ENCODE data around the gene RAC2. TPM values are rescaled to one million over a fixed set of nuclear protein-coding genes. Genes with fewer than 3 reads are reported as not detected.

Gene RAC2
- total and polyA plus RNA-seq, 4 donors = 16.7 to 217 (median 55.2) TPM

DNA sequence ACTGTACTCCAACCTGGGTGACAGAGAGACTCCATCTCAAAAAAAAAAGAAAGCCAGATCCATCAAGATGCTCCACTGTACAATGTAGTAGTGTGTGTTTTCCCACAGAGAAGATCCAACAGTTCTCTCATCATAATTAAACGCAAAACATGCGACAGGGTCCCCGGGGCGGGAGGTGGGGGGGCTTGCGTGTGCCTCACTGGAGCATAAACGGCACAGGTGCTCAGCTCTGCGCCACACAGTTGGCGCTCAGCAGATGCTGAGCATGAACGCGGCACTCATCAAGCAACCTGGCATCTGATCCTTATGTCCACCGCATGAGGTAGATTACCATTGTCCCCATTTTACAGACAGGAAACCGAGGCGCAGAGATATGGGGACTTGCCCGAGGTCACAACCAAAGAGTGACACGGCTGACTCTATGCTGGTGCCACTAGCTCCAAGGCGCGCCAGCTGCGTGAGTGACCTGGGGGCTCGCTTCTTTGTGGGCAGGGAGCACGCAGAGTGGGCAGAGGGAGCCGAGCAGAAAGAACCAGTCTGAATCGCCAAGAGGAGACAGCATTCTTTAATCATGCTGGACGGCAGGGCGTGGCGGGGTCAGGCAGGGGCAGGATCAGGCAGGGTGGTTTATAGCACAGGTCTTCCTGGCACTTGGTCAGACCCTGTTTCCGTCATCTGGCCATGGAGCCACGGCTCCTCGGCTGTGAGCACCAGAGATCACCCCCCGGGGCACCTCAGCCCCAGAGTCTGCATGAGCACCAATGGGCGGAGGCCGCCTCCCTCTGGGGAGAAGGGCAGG lies 64.2 kb downstream of the RAC2 start:
- no peaks in the 10 kb centered on the region for H3K36me3 ChIP-seq (ENCODE audit: control insufficient read depth in 4 of 4, insufficient read depth in 4 of 4, low read length in 4 of 4)
- peaks cover 0 to 42% (median 19%) of the 10 kb centered on the region in 5 donors for H3K4me1 ChIP-seq (ENCODE audit: control insufficient read depth in 5 of 5, insufficient read depth in 5 of 5, low read length in 5 of 5)
- WGBS, 2 donors = 75 to 86% methylated on average over 31 of the region's 31 CpGs
- DNase-seq (no peak), ATAC-seq (ENCODE audit: insufficient read depth, low FRiP score) (no peak)
- no peak overlapping the region for H3K9ac ChIP-seq (ENCODE audit: insufficient read depth in 1 of 2, low read length in 2 of 2)
- TF ChIP-seq, protein P1, sequence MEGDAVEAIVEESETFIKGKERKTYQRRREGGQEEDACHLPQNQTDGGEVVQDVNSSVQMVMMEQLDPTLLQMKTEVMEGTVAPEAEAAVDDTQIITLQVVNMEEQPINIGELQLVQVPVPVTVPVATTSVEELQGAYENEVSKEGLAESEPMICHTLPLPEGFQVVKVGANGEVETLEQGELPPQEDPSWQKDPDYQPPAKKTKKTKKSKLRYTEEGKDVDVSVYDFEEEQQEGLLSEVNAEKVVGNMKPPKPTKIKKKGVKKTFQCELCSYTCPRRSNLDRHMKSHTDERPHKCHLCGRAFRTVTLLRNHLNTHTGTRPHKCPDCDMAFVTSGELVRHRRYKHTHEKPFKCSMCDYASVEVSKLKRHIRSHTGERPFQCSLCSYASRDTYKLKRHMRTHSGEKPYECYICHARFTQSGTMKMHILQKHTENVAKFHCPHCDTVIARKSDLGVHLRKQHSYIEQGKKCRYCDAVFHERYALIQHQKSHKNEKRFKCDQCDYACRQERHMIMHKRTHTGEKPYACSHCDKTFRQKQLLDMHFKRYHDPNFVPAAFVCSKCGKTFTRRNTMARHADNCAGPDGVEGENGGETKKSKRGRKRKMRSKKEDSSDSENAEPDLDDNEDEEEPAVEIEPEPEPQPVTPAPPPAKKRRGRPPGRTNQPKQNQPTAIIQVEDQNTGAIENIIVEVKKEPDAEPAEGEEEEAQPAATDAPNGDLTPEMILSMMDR (IDR thresholded peaks at IDR 0.05; ENCODE audit: control extremely low read depth, extremely low read depth) = no peak
- no peaks in the 10 kb centered on the region for H3K9me3 ChIP-seq (ENCODE audit: control insufficient read depth in 4 of 4, insufficient read depth in 3 of 4, low read length in 3 of 4)
- H3K27me3 ChIP-seq (ENCODE audit: control insufficient read depth in 3 of 3, insufficient read depth in 3 of 3, low read length in 2 of 3) = no peaks in the 10 kb centered on the region
- H3K4me3 ChIP-seq = no peak overlapping the region
- H3K27ac ChIP-seq (ENCODE audit: low read depth in 1 of 2, low read length in 1 of 2) = peak overlapping the region in 1 of 2 donors; percentile 73

- Histone ChIP-seq H3K27me3 (ENCODE audit: control insufficient read depth in 3 of 3, insufficient read depth in 3 of 3, low read length in 2 of 3) (peaks cover 0 to 3% (median 0%) of the 10 kb centered on the region in 3 donors), H3K4me3 (no peak overlapping the region), H3K27ac (ENCODE audit: low read depth in 1 of 2, low read length in 1 of 2) (peak overlapping the region in 1 of 2 donors; percentile 71), H3K9ac (ENCODE audit: insufficient read depth in 1 of 2, low read length in 2 of 2) (no peak overlapping the region), H3K36me3 (ENCODE audit: control insufficient read depth in 4 of 4, insufficient read depth in 4 of 4, low read length in 4 of 4) (no peaks in the 10 kb centered on the region), H3K4me1 (ENCODE audit: control insufficient read depth in 5 of 5, insufficient read depth in 5 of 5, low read length in 5 of 5) (peaks cover 0 to 42% (median 19%) of the 10 kb centered on the region in 5 donors), H3K9me3 (ENCODE audit: control insufficient read depth in 4 of 4, insufficient read depth in 3 of 4, low read length in 3 of 4) (no peaks in the 10 kb centered on the region)
- ATAC-seq (ENCODE audit: insufficient read depth, low FRiP score) (no peak), DNase-seq (no peak)
- 86 to 88% methylated on average over 10 of the region's 10 CpGs for WGBS, 2 donors
- TF ChIP-seq, protein P1 (IDR thresholded peaks at IDR 0.05; ENCODE audit: control extremely low read depth, extremely low read depth) = no peak
Observed at GRCh38 chr22:37179126-37179470, 65.0 kb downstream of the RAC2 start.

GRCh38 chr22:37178350-37179125 lies 65.5 kb downstream of the RAC2 start:
- Histone ChIP-seq H3K9ac (ENCODE audit: insufficient read depth in 1 of 2, low read length in 2 of 2) (peak overlapping the region in 1 of 2 donors; percentile 59), H3K4me1 (ENCODE audit: control insufficient read depth in 5 of 5, insufficient read depth in 5 of 5, low read length in 5 of 5) (peaks cover 0 to 42% (median 19%) of the 10 kb centered on the region in 5 donors), H3K36me3 (ENCODE audit: control insufficient read depth in 4 of 4, insufficient read depth in 4 of 4, low read length in 4 of 4) (no peaks in the 10 kb centered on the region), H3K27me3 (ENCODE audit: control insufficient read depth in 3 of 3, insufficient read depth in 3 of 3, low read length in 2 of 3) (peaks cover 0 to 3% (median 0%) of the 10 kb centered on the region in 3 donors), H3K9me3 (ENCODE audit: control insufficient read depth in 4 of 4, insufficient read depth in 3 of 4, low read length in 3 of 4) (no peaks in the 10 kb centered on the region), H3K4me3 (no peak overlapping the region), H3K27ac (ENCODE audit: low read depth in 1 of 2, low read length in 1 of 2) (peak overlapping the region in 1 of 2 donors; percentile 71)
- TF ChIP-seq, protein P1 (IDR thresholded peaks at IDR 0.05; ENCODE audit: control extremely low read depth, extremely low read depth) = no peak
- WGBS, 2 donors = 40 to 56% methylated on average over 17 of the region's 17 CpGs
- ATAC-seq (ENCODE audit: insufficient read depth, low FRiP score) = no peak
- peak; percentile 52 to 78 (median 55) for DNase-seq

Data from lung (tissue), 12 donors.